ENCODE measurements around the gene SFT2D3. TPM values are rescaled to one million over a fixed set of nuclear protein-coding genes. Genes with fewer than 3 reads are reported as not detected.

Gene SFT2D3
- total and polyA plus RNA-seq, 2 of the 8 experiments (the other 6 are each of a cell fraction or from before 2014, with no cell fraction given), result 7.3 to 10.3 TPM

DNA sequence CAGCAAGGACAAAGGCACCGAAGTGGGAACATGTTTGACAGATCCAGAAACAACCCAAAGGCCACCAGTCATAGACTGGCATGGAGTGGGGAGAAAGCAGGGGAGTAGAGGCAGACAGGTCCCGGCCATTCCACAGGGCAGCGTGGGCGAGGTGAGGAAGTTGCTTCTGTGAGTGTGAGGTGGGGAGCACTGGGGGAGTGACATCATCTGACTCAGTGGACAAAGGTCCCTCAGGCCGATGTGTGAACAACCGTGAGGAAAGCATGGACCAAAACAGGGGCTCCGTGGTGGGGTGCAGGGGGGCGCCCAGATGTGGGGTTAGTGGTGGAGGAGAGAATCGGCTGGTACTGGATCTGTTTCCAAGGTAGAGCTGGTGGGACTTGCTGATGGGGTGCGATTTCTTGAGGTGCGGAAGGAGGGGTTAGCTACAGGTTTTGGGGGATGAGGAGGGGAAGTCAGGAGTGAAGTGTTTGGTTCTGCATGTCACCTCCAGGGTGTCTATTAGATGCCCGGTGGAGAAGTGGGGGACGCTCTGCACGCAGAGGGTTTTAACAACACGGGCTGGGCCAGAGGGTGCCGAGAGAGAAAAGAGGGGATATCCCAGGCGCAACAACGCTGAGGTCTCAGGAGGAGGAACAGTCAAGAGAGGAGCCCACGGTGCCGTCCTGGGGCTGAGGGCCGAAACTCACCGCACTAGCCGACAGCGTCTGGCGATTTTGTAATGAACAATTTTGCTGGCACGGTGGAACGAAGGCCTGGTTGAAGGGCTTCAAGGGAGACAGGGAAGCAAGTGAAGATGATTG lies 2.5 kb upstream of the SFT2D3 start:
- H3K9me3 ChIP-seq (ENCODE audit: insufficient read depth in 2 of 2, low read depth in 1 of 2, low read length in 1 of 2), result no peaks in the 10 kb centered on the region
- H2BK12ac ChIP-seq (ENCODE audit: low read depth, low read length), result peak overlapping the region; percentile 94; the same call in 1 of the 2 replicates
- H3K27me3 ChIP-seq (replicated peaks in 1 of 4; ENCODE audit: control insufficient read depth in 3 of 4, extremely low read depth in 1 of 4, insufficient read depth in 3 of 4, low read length in 3 of 4), result peaks cover 0 to 8% (median 5%) of the 10 kb centered on the region in 4 experiments; a peak in 3 of 7 replicates
- no peak overlapping the region for H2AFZ ChIP-seq (ENCODE audit: low read length)
- H3K18ac ChIP-seq (ENCODE audit: extremely low read depth, low read length), result no peak overlapping the region
- H4K91ac ChIP-seq (replicated peaks; ENCODE audit: insufficient read length, low read length), result no peak overlapping the region
- CTCF ChIA-PET (ENCODE audit: partially characterized antibody), result interaction anchor here (4.4 kb wide), 1 partner anchor 59 kb away, joined by 15 read pairs; no protein-coding TSS in a partner anchor
- H4K8ac ChIP-seq (ENCODE audit: extremely low read depth, insufficient read depth, low read length), result no peak overlapping the region
- no peak overlapping the region for H3K27ac ChIP-seq (ENCODE audit: low read depth, low read length)
- H3K4me1 ChIP-seq (replicated peaks in 1 of 4; ENCODE audit: control insufficient read depth in 3 of 4, insufficient read depth in 4 of 4, low read length in 3 of 4), result peaks cover 0 to 4% (median 3%) of the 10 kb centered on the region in 4 experiments; a peak in 6 of 7 replicates
- H3K79me1 ChIP-seq (ENCODE audit: low read depth, low read length), result no peaks in the 10 kb centered on the region
- no peak for FAIRE-seq
- no peak overlapping the region for H4K5ac ChIP-seq (ENCODE audit: insufficient read length, low read depth, low read length)
- 92% methylated on average over 27 of the region's 27 CpGs; no CpG with 5 or more reads in 1 of the 2 experiments for WGBS, 2 experiments (ENCODE audit: extremely low coverage in 1 of 2, insufficient coverage in 1 of 2, insufficient read length in 1 of 2, insufficient replicate concordance in 2 of 2, low coverage in 1 of 2, low lambda C conversion rate in 2 of 2, missing lambda C conversion rate in 1 of 2)
- no peak for DNase-seq (ENCODE audit: low read depth in 1 of 2, low spot score in 2 of 2)
- no peak overlapping the region for H3K9ac ChIP-seq (replicated peaks in 1 of 4; ENCODE audit: extremely low read depth in 1 of 4, low read depth in 3 of 4, low read length in 3 of 4)
- H4K20me1 ChIP-seq (replicated peaks in 1 of 2; ENCODE audit: control insufficient read depth in 1 of 2, insufficient read depth in 2 of 2, low read length in 2 of 2), result peaks cover 2 to 10% of the 10 kb centered on the region in 2 experiments
- H2BK15ac ChIP-seq (ENCODE audit: low read length), result no peak overlapping the region
- H3K23me2 ChIP-seq (ENCODE audit: low read depth, low read length), result peaks cover 6% of the 10 kb centered on the region
- H3K4ac ChIP-seq (replicated peaks; ENCODE audit: insufficient read length, low read depth, low read length), result no peak overlapping the region
- H3K36me3 ChIP-seq (ENCODE audit: control insufficient read depth in 2 of 4, insufficient read depth in 4 of 4, low read length in 3 of 4), result peaks cover 0 to 6% (median 0%) of the 10 kb centered on the region in 4 experiments; a peak in 1 of 8 replicates
- H3K4me2 ChIP-seq (ENCODE audit: insufficient read depth in 1 of 2, low read depth in 2 of 2, low read length in 2 of 2), result no peak overlapping the region
- H3K56ac ChIP-seq (replicated peaks; ENCODE audit: insufficient read length, low read depth, low read length), result no peak overlapping the region
- no peak overlapping the region for H2AK5ac ChIP-seq (ENCODE audit: low read depth, low read length)
- H2BK120ac ChIP-seq (replicated peaks; ENCODE audit: low read depth, low read length), result no peak overlapping the region
- H3K79me2 ChIP-seq (ENCODE audit: control insufficient read depth in 1 of 2, insufficient read depth in 2 of 2, low read length in 2 of 2), result peaks cover 0 to 10% of the 10 kb centered on the region in 2 experiments; a peak in 2 of 4 replicates
- no peak overlapping the region for H3K23ac ChIP-seq (ENCODE audit: insufficient read length)
- no peak overlapping the region for H2BK5ac ChIP-seq (ENCODE audit: low read depth, low read length)
- no peak overlapping the region for H3K4me3 ChIP-seq (ENCODE audit: extremely low read depth in 1 of 4, insufficient read depth in 2 of 4, low read depth in 3 of 4, low read length in 4 of 4)
- POLR2A ChIA-PET (ENCODE audit: partially characterized antibody), result interaction anchor here (0.9 to 1.1 kb wide), 2 partner anchors 23 to 43 kb away, joined by 3 read pairs; partner anchors contain the start of gene LIMS2
- no peak overlapping the region for H3K14ac ChIP-seq (ENCODE audit: insufficient read length)
- no peak overlapping the region for H2BK20ac ChIP-seq (ENCODE audit: low read length)
- TF ChIP-seq POU5F1 (IDR thresholded peaks at IDR 0.05; ENCODE audit: low read depth, low read length) (no peak), JUN (IDR thresholded peaks at IDR 0.05; ENCODE audit: low read depth, low read length) (no peak), TAF7 (optimal IDR thresholded peaks at IDR 0.05; ENCODE audit: borderline replicate concordance, low read depth, low read length) (no peak), RBBP5 (IDR thresholded peaks at IDR 0.05; ENCODE audit: borderline replicate concordance, low read depth, low read length) (no peak), CREB1 (IDR thresholded peaks at IDR 0.05) (no peak), EP300 (IDR thresholded peaks at IDR 0.05; ENCODE audit: borderline replicate concordance in 1 of 2, low read depth in 2 of 2, low read length in 2 of 2) (no peak), SRF (IDR thresholded peaks at IDR 0.05; ENCODE audit: low read depth, low read length) (no peak)
- TF ChIP-seq, protein P1, sequence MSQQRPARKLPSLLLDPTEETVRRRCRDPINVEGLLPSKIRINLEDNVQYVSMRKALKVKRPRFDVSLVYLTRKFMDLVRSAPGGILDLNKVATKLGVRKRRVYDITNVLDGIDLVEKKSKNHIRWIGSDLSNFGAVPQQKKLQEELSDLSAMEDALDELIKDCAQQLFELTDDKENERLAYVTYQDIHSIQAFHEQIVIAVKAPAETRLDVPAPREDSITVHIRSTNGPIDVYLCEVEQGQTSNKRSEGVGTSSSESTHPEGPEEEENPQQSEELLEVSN (IDR thresholded peaks at IDR 0.05), result no peak
- TF ChIP-seq, protein P2, sequence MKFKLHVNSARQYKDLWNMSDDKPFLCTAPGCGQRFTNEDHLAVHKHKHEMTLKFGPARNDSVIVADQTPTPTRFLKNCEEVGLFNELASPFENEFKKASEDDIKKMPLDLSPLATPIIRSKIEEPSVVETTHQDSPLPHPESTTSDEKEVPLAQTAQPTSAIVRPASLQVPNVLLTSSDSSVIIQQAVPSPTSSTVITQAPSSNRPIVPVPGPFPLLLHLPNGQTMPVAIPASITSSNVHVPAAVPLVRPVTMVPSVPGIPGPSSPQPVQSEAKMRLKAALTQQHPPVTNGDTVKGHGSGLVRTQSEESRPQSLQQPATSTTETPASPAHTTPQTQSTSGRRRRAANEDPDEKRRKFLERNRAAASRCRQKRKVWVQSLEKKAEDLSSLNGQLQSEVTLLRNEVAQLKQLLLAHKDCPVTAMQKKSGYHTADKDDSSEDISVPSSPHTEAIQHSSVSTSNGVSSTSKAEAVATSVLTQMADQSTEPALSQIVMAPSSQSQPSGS (IDR thresholded peaks at IDR 0.05; ENCODE audit: low read length), result no peak

Measured in H1 (cell line).